Umbilical cord (tissue), 2 donors: ENCODE measurements around the gene ZNF800. TPM values are rescaled to one million over a fixed set of nuclear protein-coding genes. Genes with fewer than 3 reads are reported as not detected.

Experiments
- DNase-seq: peaks from one replicate; pipeline ENCODE4 v3.0.0-alpha.2; 2015; ENCODE audit warnings: low spot score
- total RNA-seq: library from RNA; depleted of rRNA; stranded (reverse); fragments of >200 nt; gene quantifications from one replicate; pipeline ENCODE4 v1.2.3, GENCODE V29; 2014; ENCODE audit warnings: low replicate concordance; ENCODE audit not compliant: insufficient read depth

The ZNF800 gene
- total RNA-seq, 1 donor from 2014 or later, result 33.0 TPM

DNA sequence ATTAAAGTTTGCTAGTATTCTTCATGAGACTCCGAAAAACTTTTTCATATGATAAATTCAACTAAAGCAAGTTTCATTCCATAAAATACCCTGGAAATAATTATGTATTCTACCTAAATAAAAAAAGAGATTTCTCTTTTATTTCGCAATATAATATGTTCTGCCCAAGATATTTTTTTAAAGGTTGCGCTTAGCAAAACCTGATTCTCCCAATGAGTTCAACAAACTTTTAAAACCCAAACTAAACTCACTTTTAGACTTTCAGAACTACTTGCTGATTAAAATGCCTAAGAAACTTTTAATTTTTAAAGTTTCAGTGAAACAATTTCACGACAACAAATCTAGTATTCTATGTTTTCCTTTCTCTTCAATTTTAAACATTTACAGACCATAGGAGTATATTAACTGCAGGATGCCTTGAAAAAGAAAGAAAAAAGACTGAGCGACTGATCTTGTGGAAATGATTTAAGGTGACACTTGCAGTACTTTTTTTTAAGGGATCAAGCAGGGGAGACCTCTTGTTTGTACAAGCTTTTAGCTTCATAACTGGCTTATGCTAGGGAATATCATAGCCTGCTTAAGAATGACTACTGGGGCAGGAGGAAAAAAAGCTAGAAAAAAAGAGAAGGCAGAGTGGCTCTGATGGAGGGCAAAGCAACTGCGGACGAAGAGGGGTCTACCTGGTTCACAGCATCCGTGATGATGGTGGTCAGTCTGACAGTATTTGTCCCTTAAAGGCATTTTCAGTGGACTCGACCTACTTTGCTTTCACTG, 1.5 kb downstream of the ZNF800 start:
- DNase-seq, result no peak

- no peak for DNase-seq
Measured at GRCh38 chr7:127390186-127390816, 2.2 kb downstream of the ZNF800 start.

- DNase-seq, result no peak
Measured at GRCh38 chr7:127389321-127389720, 3.2 kb downstream of the ZNF800 start.

- DNase-seq, result no peak
Measured at GRCh38 chr7:127387974-127388373, 4.5 kb downstream of the ZNF800 start.

DNA sequence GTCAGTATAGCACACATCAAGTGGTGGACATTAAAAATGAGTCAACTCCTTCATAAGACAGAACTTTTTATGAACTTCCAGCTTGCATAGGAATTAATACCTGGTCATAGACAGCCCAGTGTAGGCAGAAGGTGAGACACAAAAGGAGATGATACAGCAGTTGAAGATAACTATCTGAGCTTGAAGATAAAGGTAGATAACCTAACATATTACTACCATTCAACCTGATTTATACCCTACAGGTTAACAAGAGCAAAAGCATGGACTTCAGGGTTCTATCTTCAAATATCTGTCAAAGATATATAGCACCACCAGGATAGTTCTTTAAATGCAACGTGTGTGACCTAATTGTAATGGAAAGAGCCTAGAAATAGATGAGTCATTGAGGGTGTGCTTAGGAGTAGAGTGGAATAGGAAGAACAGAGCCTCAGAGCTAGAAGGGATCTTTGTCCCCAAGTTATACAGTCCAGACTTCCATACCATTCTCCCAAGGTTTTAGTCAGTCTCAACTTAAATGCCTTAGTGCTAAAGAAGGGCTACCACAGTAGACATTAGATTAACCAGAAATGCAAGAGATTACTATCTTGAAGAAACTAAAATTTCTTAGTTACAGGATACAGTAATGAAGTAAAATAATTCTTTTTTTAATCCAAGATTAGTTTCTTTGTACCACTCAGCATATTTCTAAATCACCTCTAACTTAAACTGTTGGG, 9.2 kb downstream of the ZNF800 start:
- no peak for DNase-seq

GRCh38 chr7:127382301-127383085, 10.0 kb downstream of the ZNF800 start:
- DNase-seq, result no peak

- no peak for DNase-seq
Measured at GRCh38 chr7:127380479-127380878, 12.0 kb downstream of the ZNF800 start.

DNA sequence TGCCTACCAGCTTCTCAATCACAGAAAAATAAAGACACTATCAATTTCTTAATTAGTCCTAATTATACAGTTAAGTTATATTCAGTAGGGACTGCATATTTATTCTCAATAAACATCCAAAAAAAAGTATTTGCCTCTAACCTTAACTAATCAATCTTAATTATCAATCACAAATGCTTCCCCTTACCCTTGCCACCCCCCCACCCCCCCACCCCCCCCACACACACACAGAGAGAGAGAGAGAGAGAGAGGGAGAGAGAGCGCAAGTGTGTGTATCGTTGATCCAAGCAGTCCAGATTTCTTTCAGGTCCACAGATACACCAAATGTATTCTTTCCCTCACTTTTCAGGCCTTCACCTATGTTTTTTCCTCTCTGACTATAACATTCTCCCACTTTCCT, 12.9 kb downstream of the ZNF800 start:
- no peak for DNase-seq

DNA sequence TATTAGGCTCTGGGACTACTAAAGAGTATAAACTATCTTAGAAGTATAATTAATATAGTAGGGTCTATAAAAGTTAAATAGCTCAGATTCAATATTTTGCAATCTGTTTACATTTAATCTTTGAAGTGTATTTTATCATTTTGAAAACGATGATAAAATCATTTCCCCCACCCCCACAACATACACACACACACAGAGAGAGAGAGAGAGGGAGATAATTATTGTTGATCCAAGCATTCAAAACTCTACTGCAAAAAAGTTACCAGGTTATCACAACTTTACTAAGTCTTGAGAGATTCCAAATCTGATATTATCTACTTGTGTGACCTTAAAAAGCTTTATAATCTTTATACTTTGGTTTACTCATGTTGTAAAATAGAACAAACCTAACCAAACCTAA, 14.0 kb downstream of the ZNF800 start:
- DNase-seq, result no peak

- no peak for DNase-seq
Measured at GRCh38 chr7:127377425-127377824, 15.1 kb downstream of the ZNF800 start.

- no peak for DNase-seq
Measured at GRCh38 chr7:127375631-127376030, 16.9 kb downstream of the ZNF800 start.

DNA sequence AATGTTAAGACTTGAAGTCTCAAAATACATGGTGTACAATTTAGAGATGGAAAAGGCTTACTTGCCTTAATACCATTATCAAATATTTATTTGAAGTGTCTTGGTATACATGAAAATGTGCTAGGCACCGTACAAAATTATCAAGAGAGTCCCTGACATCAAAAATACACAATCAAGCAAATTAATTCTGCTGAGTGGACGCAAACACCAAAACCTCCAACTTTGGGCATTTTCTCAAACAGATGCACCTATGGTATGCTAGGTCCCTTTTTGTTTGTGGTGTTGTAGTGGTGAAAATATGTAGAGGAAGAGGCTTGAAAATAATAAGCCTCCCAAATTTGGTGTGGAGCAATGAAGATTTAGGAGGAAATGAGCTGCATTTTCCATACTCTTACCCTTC, 24.8 kb downstream of the ZNF800 start:
- DNase-seq, result no peak

DNA sequence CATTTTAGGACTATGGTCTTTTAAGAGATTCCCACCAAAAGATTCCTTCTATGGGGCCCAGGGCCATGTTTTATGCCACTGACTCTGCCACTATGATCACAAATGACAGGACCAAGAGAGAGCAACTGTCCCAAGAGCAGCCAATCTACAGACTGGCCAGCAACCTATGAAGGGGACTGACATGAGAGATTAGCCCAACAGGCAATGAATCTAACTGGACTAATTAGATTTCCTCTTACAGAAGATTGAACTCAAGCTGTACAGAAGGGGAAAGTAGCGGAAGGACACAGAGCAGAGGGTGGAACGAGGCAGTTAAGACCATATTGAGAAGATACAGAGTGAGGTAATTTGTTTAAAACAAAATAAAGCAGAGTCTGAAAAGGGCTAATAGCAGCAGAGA, 25.8 kb downstream of the ZNF800 start:
- DNase-seq, result no peak

GRCh38 chr7:127365957-127366315, 26.6 kb downstream of the ZNF800 start:
- DNase-seq, result no peak

GRCh38 chr7:127365164-127365956, 27.1 kb downstream of the ZNF800 start:
- DNase-seq, result no peak

DNA sequence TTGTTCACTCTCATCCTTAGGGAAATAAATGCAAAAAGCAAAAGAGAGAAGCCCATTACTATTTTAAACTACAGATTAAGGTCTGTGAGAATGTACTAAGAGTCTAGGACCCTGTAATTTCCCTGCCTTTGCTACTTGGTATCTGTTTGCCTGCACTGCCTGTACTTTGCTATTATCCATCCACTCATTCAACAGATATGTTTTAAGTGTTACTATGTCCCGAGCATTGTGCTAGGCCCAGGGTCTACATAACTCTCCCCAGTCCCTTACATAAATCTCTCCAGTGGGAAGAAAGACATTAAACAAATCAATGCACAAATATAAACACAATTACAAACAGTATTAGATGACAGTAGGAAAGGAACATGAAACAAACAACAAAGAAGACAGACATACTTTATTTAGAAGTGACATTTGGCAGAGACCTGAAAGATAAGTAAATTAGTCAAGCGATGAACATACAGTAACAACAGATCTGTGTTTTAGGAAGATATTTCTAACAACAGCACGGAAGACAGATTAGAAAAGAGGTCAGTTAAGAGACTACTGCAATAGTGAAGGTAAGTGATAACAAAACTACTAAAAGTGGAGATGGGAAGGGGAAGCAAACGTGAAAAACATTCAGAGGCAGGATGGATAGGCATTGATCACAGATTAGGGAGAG, 30.0 kb downstream of the ZNF800 start:
- no peak for DNase-seq

- DNase-seq, result no peak
Measured at GRCh38 chr7:127361736-127362135, 30.8 kb downstream of the ZNF800 start.

DNA sequence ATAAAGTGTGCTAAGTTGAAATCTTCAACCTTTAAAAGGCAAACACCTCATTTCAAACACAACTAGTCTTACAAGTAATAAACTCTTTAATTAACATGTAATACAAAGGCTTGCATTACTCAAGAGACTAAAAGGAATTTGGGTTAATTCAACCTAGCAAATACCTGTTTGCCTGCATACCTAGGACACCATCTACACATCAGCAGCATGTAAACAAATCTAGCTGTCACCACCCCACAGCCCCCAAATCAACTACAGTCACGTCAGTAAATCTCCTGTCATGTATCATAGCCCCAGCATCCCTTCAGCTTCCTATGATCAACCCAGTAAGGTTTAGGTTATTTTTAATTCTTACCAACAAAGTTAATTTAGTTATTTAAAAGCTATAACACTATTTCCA, 33.5 kb downstream of the ZNF800 start:
- no peak for DNase-seq

DNA sequence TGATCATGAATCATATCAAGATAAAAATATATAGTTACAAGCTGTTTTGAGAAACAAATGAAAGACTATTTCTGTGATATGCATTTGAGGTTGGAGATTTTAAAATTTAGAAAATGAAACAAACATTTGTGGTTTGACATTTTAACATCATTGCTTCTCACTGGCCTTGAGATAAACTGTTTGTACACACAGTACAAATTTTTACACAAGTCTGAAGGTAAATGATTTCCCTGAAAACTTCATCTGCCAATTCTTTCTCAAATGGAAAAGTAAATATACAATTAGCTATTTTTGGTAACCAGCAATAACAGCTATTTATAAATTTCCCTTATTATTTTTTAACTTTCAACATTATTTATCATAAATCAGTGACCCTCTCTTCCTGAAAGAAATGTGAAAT, 38.6 kb downstream of the ZNF800 start:
- no peak for DNase-seq

- DNase-seq, result no peak
Measured at GRCh38 chr7:127350586-127350985, 41.9 kb downstream of the ZNF800 start.

GRCh38 chr7:127349881-127350280, 42.6 kb downstream of the ZNF800 start:
- DNase-seq, result no peak
